ENCODE results near the gene CIPC.

CIPC gene

GRCh38 chr14:77103475-77103874 is 5.4 kb downstream of the CIPC start:
- TF ChIP-seq ZNF274 (IDR thresholded peaks at IDR 0.05; ENCODE audit: low read depth, low read length): no peak
- no peak overlapping the region for H3K4me3 ChIP-seq (ENCODE audit: low read length)

- TF ChIP-seq ZNF274 (IDR thresholded peaks at IDR 0.05; ENCODE audit: low read depth, low read length): no peak
These were observed 5.9 kb downstream of the CIPC start for GRCh38 chr14:77103951-77104350.

GRCh38 chr14:77104393-77104792 is 6.3 kb downstream of the CIPC start:
- H3K4me3 ChIP-seq (ENCODE audit: low read length): no peak overlapping the region
- TF ChIP-seq ZNF274 (IDR thresholded peaks at IDR 0.05; ENCODE audit: low read depth, low read length): no peak

More at GRCh38 chr14:77103951-77104350, 5.9 kb downstream of the CIPC start:
- no peak overlapping the region for H3K4me3 ChIP-seq (ENCODE audit: low read length)

GRCh38 chr14:77105145-77105939 is 7.3 kb downstream of the CIPC start:
- no peak overlapping the region for H3K4me3 ChIP-seq (ENCODE audit: low read length)
- no peak for TF ChIP-seq ZNF274 (IDR thresholded peaks at IDR 0.05; ENCODE audit: low read depth, low read length)

GRCh38 chr14:77106666-77107065 is 8.6 kb downstream of the CIPC start:
- no peak for TF ChIP-seq ZNF274 (IDR thresholded peaks at IDR 0.05; ENCODE audit: low read depth, low read length)
- H3K4me3 ChIP-seq (ENCODE audit: low read length): no peak overlapping the region

- no peak overlapping the region for H3K4me3 ChIP-seq (ENCODE audit: low read length)
- TF ChIP-seq ZNF274 (IDR thresholded peaks at IDR 0.05; ENCODE audit: low read depth, low read length): no peak
These were observed 9.2 kb downstream of the CIPC start for GRCh38 chr14:77107228-77107627.

- TF ChIP-seq ZNF274 (IDR thresholded peaks at IDR 0.05; ENCODE audit: low read depth, low read length): no peak
- H3K4me3 ChIP-seq (ENCODE audit: low read length): no peak overlapping the region
These were observed 10.7 kb downstream of the CIPC start for GRCh38 chr14:77108753-77109152.

GRCh38 chr14:77109656-77110055 is 11.6 kb downstream of the CIPC start:
- no peak for TF ChIP-seq ZNF274 (IDR thresholded peaks at IDR 0.05; ENCODE audit: low read depth, low read length)
- H3K4me3 ChIP-seq (ENCODE audit: low read length): no peak overlapping the region

GRCh38 chr14:77110286-77110685 is 12.2 kb downstream of the CIPC start:
- TF ChIP-seq ZNF274 (IDR thresholded peaks at IDR 0.05; ENCODE audit: low read depth, low read length): no peak

GRCh38 chr14:77111021-77111420 is 13.0 kb downstream of the CIPC start:
- no peak for TF ChIP-seq ZNF274 (IDR thresholded peaks at IDR 0.05; ENCODE audit: low read depth, low read length)
- H3K4me3 ChIP-seq (ENCODE audit: low read length): no peak overlapping the region

More at GRCh38 chr14:77110286-77110685, 12.2 kb downstream of the CIPC start:
- H3K4me3 ChIP-seq (ENCODE audit: low read length): no peak overlapping the region

- no peak for TF ChIP-seq ZNF274 (IDR thresholded peaks at IDR 0.05; ENCODE audit: low read depth, low read length)
- H3K4me3 ChIP-seq (ENCODE audit: low read length): no peak overlapping the region
These were observed 15.6 kb downstream of the CIPC start for GRCh38 chr14:77113644-77114043.

GRCh38 chr14:77114609-77115008 is 16.6 kb downstream of the CIPC start:
- H3K4me3 ChIP-seq (ENCODE audit: low read length): no peak overlapping the region
- no peak for TF ChIP-seq ZNF274 (IDR thresholded peaks at IDR 0.05; ENCODE audit: low read depth, low read length)

GRCh38 chr14:77116172-77116817 is 18.2 kb downstream of the CIPC start:
- TF ChIP-seq ZNF274 (IDR thresholded peaks at IDR 0.05; ENCODE audit: low read depth, low read length): no peak

GRCh38 chr14:77119851-77120250 is 21.8 kb downstream of the CIPC start:
- TF ChIP-seq ZNF274 (IDR thresholded peaks at IDR 0.05; ENCODE audit: low read depth, low read length): no peak
- H3K4me3 ChIP-seq (ENCODE audit: low read length): peak overlapping the region; percentile 1; the same call in 1 of the 2 replicates

More at GRCh38 chr14:77116172-77116817, 18.2 kb downstream of the CIPC start:
- no peak overlapping the region for H3K4me3 ChIP-seq (ENCODE audit: low read length)
